Midbrain (tissue), 1 donor: Measurements from ENCODE around the gene OVOL2.
"Not testable (repeated sequence)": the region's sequence is repeated elsewhere in the genome, so short reads cannot be mapped to it uniquely, and the experiment has no call there.

ENCODE experiments used
- DNase-seq: peaks from one replicate; lab custom pipeline; 2025; lab: John Stamatoyannopoulos, UW

OVOL2 gene

DNA sequence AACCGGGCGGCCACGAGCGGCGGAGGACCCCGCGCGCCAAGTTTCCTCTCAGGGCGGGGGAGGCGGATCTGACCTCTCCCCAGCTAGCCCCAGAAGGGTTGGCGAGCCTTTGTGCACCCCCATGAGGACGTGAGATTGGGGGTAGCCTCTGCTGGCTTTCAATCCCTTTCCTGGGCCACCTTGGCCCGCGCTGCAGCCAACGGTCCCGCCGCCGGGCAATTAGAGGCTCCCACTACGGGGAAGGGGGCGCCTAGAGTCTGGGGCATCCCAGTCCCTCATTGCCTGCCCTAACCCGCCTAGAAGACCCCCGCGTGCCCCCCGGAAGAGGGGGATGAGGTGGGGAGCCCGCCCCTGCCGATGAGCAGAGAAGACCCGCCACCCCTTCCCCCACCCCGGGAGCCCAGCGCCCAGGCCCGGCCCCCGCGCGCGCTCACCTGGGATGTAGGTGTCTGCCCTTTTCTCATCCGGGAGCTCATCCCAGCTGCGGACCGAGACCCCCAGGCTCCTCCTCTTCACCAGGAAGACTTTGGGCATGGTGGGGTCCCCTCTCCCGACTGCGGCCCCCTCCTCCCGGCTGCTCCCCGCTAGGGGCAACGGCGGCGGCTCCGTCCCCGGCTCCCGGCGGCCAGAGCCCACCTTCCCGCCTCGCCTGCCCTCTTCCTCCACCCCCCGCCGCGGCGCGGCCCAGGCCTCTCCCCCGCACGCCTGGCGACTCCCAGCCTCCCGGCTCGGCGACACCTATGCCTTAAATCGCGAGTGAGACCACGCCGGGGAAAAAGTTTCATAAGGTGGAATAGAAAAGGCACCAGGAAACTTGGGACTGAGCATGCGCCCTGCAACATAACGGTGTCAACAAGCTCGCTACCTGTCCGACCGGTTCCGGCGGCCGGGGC, at the start of gene OVOL2:
Gene OVOL2 (minus strand): TSS at position 816 of the 893 bp plus-strand sequence. CDS start 282 bp downstream, at position 534.
- DNase-seq, result no peak

DNA sequence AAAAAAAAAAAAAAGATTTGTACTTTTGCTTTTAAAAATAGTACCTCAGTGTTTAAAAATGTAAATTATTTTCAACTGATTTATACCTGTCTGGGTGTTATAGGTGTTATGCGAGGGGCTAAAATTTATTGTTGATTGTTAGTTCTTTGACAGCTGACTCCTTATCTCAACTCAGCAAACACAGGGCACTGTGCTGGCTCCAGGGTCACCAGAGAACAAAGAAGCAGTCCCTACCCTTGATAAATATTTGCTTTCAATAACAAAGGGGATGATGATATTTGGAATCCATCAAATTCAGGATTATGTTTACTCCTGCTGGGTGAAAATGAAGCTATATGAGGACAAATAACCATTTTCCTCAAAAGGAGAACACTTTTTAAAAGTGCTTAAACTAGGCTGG, 45.8 kb upstream of the OVOL2 start:
- DNase-seq, result no peak

DNA sequence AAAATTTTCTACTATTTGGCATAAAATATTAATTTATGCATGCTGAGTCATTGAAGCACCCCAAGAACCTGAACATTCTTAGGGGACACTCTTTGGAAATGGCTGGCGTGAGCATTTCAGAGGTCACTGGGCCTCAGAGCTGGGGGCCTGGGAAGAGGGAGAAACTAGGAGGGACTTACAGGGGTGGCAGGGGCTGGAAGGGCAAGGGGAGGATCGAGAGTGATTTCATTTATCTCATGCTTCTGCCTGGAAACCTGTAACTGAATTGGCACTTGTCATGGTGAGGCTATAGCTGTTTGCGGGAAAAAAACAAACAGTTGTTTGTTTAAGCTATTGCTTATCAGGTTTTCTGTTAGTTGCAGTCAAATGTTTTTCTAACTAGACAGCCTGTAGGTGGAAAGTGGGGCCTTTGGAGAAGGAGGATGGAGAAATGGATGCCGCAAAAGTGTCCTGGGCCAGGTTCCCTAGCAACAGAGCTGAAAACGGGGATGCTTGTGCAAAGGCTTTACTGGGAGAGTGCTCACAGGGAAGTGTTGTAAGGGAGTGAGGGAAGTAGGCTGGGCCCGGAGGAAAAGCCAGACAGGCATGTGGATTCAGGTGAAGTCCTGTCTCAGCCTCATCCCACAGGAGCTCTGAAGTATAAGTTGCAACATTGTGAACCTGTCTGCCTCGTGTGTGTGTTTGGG, 43.6 kb upstream of the OVOL2 start:
- no peak for DNase-seq

DNA sequence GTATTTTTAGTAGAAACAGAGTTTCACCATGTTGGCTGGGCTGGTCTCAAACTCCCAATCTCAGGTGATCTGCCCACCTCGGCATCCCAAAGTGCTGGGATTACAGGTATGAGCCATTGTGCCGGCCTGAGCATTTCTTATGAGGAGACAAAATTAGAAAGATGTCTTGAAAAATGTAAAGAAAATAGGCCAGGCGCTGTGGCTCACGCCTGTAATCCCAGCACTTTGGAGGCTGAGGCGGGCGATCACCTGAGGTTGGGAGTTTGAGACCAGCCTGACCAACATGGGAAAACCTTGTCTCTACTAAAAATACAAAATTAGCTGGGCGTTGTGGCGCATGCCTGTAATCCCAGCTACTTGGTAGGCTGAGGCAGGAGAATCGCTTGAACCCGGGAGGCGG, 42.9 kb upstream of the OVOL2 start:
- DNase-seq, result not testable (repeated sequence)

DNA sequence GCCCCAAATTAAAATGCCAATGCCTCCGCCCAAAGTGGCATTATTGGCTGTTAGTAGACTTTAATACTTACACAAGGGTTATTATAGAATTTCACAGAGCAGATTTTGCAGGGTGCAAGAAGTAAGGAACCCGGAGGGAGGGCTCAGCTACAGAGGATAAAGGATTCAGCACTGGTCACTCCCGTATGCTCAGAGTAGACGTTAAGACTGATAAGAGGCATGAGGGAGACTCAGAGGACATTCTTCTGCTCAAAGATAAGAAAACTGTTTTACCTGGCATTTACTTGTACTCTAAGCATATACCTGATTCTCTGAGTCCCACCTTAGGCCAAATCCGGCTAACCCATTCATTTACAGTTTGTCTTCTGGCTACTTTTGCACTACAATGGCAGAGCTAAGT, 36.5 kb upstream of the OVOL2 start:
- DNase-seq, result no peak

DNA sequence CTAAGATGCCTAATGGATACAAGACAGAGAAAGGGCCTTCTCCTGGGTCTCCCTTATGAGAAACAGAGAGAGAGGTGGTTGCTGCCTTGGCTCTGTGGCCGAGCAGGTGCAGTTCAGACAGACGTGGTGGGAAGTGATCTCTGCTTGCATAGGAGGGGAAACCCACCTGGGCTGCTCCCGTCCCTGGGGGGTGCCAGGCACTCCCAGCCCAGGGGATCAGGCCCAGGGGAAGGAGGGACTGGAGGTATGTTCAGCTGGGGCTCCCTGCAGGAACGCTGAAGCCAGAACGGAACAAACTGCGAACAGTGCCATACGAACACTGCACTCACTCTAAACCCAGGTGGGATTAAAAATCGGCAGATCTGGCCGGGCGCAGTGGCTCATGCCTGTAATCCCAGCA, 35.7 kb upstream of the OVOL2 start:
- no peak for DNase-seq

DNA sequence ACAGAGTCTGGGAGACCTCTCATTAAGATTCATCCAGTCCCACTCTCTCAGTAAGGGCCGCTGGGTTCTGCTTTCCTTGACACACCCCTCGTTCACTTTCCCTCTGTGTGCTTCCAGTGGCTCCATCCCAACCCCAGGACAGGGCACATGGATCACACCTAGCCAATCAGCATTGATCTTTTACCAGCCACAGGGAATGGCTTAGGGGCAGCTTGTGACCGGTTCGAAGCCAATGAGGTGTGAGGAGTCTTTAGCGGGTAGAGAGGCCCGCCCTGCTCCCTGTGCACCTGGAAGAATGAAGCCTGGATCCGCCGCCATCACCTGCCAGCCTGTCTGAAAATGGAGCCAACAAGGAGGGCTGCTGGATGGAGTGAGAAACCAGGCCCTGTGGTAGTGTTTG, 35.2 kb upstream of the OVOL2 start:
- no peak for DNase-seq

DNA sequence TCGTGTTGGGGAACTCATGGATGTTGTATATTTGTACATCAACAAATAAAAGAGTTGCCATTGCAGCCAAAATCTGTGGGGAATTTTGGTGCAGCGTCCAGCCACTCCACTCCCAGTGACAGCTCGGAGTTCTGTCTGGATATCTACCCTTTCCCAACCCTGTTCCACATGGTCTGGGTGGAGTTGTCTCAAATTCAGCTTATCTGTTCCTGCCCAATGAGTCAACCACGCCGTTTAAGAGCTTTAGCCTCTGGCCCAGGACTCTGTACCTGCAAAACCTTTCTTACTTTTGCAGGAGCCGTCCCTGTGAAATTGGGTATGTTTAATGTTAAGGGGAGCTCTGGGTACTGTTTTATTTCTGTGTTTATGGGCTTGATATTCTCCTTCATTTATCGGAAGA, 33.9 kb upstream of the OVOL2 start:
- no peak for DNase-seq

DNA sequence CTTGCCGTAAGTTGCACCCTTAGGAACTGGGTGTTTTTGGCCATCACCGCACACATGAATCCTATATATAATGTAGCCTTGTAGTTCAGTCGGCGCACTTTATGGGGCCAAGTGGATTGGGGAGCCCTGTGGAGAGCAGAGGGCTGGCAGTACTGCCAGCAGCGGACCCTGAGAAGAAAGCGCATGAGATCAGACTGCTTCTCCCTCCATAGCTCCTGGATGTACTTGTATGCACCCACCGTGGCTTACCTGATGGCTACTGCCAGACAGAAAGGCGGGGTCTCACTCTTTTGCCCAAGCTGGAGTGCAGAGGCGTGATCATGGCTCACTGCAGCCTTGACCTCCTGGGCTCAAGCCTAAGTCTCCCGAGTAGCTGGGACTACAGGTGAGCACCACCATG, 32.8 kb upstream of the OVOL2 start:
- DNase-seq, result no peak

DNA sequence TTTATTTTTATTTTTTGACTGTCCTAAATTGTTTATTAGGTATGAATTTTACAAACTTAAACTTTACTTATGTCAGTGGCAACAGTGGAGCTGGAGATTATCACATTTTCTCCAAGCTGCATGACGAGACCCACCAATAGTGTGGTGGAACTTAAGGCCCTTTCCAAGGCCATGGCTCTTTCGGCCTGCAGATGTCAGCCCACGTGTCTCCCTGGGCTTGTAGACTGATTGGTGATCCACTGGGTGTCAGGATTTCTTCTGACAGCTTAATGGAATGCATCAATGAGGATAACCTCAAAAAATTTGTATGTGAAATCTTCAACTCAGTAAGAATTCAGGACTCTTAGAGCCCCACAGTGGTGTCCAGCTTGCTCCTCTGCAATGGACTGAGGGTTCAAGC, 32.3 kb upstream of the OVOL2 start:
- DNase-seq, result no peak

DNA sequence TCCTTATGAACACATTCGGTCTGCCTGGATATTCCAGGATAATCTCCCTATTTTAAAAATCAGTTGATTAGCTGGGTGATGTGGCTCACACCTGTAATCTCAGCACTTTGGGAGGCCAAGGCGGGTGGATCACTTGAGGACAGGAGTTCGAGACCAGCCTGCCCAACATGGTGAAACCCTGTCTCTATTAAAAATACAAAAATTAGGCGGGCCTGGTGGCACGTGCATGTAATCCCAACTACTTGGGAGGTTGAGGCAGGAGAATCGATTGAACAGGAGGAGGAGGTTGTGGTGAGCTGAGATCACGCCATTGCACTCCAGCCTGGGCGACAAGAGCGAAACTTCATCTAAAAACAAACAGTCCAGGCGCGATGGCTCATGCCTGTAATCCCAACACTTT, 31.1 kb upstream of the OVOL2 start:
- not testable (repeated sequence) for DNase-seq

DNA sequence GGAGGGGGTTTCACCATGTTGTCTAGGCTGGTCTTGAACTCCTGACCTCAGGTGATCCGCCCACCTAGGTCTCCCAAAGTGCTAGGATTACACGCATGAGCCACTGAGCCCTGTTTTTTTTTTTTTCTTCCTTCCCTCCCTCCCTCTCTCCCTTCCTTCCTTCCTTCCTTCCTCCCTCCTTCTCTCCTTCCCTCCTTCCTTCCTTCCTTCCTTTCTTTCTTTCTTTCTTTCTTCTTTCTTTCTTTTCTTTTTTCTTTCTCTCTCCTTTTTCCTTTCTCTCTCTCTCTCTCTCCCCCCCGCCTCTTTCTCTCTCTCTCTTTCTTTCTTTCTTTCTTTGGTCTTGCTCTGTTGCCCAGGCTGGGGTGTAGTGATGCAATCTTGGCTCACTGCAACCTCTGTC, 30.6 kb upstream of the OVOL2 start:
- not testable (repeated sequence) for DNase-seq

DNA sequence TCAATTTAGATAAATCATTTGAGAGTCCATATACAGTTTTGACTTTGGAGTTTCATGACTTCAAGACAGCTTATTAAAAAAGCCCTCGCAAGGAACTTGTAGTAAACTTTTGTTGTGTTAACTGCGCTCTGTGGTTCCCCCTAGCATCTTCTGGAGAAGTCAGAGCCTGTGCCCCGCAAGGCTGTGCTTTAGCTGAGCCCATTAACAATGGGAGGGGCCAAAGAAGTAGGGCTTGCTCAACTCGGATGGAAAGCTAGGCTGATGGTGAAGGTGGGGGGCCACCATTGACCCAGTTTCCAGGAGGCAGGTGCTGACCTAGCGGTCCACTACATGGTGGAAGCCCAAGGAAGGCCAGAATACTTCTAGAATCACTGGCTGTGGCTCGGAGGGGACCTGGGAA, 29.3 kb upstream of the OVOL2 start:
- no peak for DNase-seq

DNA sequence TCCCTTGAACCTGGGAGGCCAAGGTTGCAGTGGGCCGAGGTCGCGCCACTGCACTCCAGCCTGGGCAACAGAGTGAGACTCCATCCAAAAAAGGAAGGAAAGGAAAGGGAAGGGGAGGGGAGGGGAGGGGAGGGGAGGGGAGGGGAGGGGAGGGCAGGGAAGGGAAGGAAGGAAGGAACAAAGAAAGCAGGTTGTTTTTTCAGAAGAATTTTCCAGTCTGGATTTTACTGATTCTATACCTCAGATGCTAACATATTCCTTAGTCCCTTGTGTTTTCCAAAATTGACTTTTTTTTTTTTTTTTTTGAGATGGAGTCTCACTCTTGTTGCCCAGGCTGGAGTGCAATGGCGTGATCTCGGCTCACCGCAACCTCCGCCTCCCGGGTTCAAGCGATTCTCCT, 23.1 kb upstream of the OVOL2 start:
- DNase-seq, result not testable (repeated sequence)

DNA sequence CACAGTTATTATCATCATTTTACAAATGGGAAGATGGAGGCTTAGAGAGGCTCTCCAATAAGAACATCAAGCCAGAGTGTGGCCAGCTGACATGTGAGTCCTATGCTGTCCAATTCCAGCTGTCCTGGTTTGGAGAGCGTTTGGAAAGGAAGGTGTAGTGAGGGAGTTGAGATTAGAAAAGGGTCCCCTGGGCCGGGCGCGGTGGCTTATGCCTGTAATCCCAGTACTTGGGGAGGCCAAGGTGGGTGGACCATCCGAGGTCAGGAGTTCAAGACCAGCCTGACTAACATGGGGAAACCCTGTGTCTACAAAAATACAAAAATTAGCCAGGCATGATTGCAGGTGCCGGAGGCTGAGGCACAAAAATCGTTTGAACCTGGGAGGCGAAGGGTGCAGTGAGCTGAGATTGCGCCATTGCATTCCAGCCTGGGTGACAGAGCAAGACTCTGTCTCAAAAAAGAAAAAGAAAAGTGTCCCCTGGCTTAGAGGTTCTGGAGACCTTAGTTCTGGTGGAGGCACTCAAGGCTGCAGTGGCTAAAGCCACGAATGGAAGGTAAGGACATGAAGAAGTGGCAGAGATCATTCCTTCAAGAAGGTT, 22.1 kb upstream of the OVOL2 start:
- no peak for DNase-seq

DNA sequence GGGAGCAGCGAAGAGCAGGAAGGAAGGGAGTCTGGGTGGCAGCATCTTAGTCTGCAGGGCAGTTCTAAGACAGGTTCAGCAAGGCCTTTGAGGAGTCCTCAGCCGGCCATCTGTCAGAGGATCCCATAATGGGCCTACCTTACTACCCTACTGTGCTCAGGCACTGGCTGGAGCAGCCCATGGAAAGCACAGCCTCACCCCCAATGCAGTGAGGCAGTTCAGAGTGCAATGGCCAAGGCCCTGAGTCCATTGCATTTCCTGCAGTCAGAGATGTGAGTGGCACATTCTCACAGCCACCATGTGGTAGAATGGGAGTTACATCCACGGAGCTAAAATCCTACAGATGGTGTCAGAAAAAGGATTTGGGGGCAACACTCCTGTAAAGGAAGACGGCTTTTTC, 19.4 kb upstream of the OVOL2 start:
- DNase-seq, result no peak

DNA sequence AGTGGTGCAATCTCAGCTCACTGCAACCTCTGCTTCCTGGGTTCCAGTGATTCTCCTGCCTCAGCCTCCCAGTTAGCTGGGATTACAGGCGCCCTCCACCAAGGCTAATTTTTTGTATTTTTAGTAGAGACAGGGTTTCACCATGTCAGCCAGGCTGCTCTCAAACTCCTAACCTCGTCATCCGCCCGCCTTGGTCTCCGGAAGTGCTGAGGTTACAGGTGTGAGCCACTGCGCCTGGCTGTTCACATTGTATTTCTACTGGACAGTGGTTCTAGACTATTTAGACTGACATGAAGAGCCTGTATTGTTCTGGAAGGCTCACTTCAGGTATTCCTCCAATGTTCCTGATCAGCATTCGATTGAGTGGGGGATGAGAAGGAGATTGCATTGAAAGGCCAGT, 14.8 kb upstream of the OVOL2 start:
- no peak for DNase-seq

DNA sequence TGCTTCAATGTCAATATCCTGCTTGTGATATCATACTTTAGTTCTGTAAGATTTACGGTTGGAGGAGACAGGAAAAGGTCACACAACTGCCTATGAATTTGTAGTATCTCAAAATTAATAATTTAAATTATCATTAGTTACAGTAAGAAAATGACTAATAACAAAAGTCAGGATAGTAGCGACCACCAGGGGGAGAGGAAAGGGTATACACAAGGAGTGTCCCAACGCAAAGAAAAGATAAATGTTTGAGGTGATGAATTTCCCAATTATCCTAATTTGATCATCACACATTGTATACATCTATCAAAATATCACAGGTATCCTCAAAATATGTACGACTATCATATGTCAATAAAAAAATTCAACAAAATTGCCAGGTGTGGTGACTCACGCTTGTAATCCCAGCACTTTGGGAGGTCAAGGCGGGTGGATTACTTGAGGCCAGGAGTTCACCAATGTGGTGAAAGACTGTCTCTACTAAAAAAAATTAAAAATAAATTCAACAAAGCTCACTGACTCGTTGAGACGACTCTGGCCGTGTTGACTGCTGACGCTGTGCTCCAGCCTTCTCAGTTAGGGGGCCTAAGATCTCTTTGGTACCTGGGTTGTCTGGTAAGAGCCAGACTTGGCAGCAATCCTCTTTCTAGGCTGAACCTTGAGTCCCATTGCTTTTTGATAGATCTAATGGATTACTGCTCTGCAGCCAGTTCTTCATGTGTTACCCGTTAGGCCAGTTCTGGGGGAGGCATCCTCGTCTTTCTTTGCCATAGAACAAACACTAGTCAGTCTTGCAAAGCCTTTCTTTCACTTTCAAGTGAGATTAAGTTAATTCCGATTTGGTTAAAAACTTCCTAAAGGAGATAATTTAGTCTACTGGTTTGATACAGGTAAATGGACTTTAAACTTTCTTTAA, 9.0 kb upstream of the OVOL2 start:
- DNase-seq, result no peak

DNA sequence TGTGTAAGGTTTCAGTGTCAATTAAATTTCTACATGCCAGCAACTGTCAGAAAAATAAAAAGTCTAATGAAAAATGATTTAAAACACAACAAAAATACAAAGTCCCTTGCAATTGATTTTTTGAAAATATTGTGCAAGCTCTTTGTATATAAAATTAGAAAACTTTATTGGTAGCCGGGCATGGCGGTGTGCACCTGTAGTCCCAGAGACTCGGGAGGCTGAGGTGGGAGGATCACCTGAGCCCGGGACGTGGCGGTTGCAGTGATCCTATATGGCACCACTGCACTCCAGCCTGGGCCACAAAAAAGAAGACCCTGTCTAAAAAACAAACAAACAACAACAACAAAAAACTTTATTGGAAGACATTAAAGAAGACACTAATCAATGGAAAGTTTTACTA, 6.0 kb upstream of the OVOL2 start:
- DNase-seq, result no peak

DNA sequence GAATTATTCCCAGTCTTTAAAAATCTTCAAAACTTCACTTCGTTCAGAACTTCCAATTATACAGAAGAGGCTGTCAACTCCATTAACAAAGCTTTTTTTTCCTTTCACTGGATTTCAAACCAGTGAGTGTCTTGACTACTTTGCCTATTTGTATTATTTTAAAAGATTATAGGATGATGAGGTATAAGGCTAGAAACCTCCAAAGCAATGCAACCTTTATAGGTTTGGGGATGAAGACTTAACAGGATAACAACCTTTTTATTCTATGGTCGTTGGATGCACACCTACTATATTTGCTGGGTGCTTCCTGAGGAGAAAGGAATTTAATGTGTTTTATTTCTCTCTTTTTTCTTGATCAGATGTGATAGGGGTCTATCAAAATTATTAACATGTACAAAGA, 1.9 kb upstream of the OVOL2 start:
- DNase-seq, result no peak

DNA sequence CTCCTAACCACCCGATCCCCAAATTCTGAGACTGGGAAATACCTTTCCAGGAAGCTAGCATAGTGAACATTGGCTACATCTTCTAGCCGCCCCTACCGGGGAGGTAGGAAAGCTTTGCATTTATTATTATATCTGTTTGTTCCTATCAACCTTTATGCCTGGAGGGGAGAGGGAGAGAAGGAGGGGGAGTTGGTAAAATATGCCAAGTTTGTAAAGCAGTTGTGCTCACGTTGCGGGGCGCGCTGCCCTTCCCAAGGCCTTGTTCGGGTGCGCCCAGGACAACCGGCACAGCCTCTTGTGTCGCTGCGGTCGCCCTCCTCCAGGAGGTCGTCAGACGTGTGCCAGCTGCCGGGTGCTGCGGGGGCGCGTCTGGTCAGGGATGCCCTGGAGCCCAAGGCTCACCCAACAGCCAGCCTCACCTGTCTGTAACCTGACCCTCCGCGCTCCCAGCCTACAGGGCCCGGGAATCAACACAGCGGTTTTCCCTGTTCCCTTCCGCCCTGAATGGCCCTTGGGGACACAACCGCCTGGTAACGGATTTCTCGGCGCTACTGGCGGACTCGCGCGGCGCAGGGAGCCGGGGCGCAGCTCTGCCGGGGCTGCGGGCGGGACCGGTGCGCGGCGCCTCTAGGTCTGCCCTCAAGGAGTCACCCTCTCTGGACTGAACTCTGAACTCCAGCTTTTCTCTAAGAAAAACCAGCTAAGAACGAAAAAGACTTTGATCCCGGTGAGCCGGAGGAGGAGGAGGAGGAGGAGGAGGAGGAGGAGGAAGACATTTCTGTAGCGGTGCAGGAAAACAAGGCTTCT, 1.1 kb upstream of the OVOL2 start:
- DNase-seq, result no peak
